GM21526 (cell line): ENCODE data around the gene E2F6.

Source experiments
- ATAC-seq: cut with Tn5 transposase; IDR thresholded peaks from one replicate; pipeline ENCODE4 v1.9.1; 2021; ENCODE audit warnings: moderate library complexity; ENCODE audit not compliant: unreplicated experiment, low FRiP score

E2F6 gene

GRCh38 chr2:11396467-11397445, 69.2 kb downstream of the E2F6 start:
- no peak for ATAC-seq

- ATAC-seq: no peak
These were observed 69.9 kb downstream of the E2F6 start for GRCh38 chr2:11396021-11396420.

GRCh38 chr2:11395389-11395788, 70.6 kb downstream of the E2F6 start:
- ATAC-seq: no peak
